ENCODE data around the gene KLHDC7B. TPM values are rescaled to one million over a fixed set of nuclear protein-coding genes. Genes with fewer than 3 reads are reported as not detected.

KLHDC7B gene
- total and polyA plus RNA-seq, 2 of the 13 experiments (the other 11 are each of a cell fraction or from before 2014, with no cell fraction given), result 0.11 TPM; not detected in 1

- CTCF ChIA-PET (ENCODE audit: low intra/inter-chr PET ratio, low total read pairs), result no interaction called here
- H3K9ac ChIP-seq (ENCODE audit: insufficient read depth, low read depth, low read length), result no peak overlapping the region
- H3K4me2 ChIP-seq (ENCODE audit: low read depth, low read length), result no peak overlapping the region
- WGBS (ENCODE audit: low lambda C conversion rate), result 17% methylated on average over 5 of the region's 5 CpGs
- H3K9me3 ChIP-seq (ENCODE audit: low read length), result no peaks in the 10 kb centered on the region
- FAIRE-seq (no peak), DNase-seq (ENCODE audit: low spot score) (no peak), ATAC-seq (no peak)
- H3K4me3 ChIP-seq (replicated peaks in 1 of 3; ENCODE audit: insufficient read depth in 1 of 3, low read depth in 2 of 3, low read length in 3 of 3), result no peak overlapping the region
- BruUV-seq (replicated peaks), result no TSS peak
- POLR2A ChIA-PET, result interaction anchor here (0.9 to 4.2 kb wide), 8 partner anchors 11 to 97 kb away, joined by 3 to 34 read pairs (median 8); partner anchors contain the start of genes CHKB, SCO2, SYCE3 and TYMP
- peaks cover 3 to 30% of the 10 kb centered on the region in 2 experiments for H3K27me3 ChIP-seq (ENCODE audit: control insufficient read depth in 1 of 2, insufficient read depth in 2 of 2, low read length in 2 of 2)
- peaks cover 30% of the 10 kb centered on the region for H3K4me1 ChIP-seq (ENCODE audit: insufficient read depth, low read length)
- TF ChIP-seq RBAK (CRISPR knock-in tag; IDR thresholded peaks at IDR 0.05) (no peak), ZNF788 (CRISPR knock-in tag; IDR thresholded peaks at IDR 0.05; ENCODE audit: borderline replicate concordance) (no peak), MAF1 (CRISPR knock-in tag; IDR thresholded peaks at IDR 0.05; ENCODE audit: borderline replicate concordance) (no peak), KMT2A (CRISPR knock-in tag; IDR thresholded peaks at IDR 0.05) (no peak), ZFP62 (CRISPR knock-in tag; IDR thresholded peaks at IDR 0.05) (no peak), HOXA3 (CRISPR knock-in tag; IDR thresholded peaks at IDR 0.05) (no peak), CAMTA2 (CRISPR knock-in tag; IDR thresholded peaks at IDR 0.05; ENCODE audit: borderline replicate concordance) (no peak), SOX6 (IDR thresholded peaks at IDR 0.05) (no peak), SOX6 (CRISPR knock-in tag; IDR thresholded peaks at IDR 0.05) (no peak), ZBTB7B (CRISPR knock-in tag; IDR thresholded peaks at IDR 0.05) (no peak), MED13 (CRISPR knock-in tag; IDR thresholded peaks at IDR 0.05) (no peak), ZNF335 (CRISPR knock-in tag; IDR thresholded peaks at IDR 0.05) (no peak), ZNF556 (CRISPR knock-in tag; IDR thresholded peaks at IDR 0.05; ENCODE audit: borderline replicate concordance) (no peak), ZBTB7A (CRISPR knock-in tag; IDR thresholded peaks at IDR 0.05) (no peak), BATF2 (CRISPR knock-in tag; IDR thresholded peaks at IDR 0.05) (no peak), ZNF33B (CRISPR knock-in tag; IDR thresholded peaks at IDR 0.05) (no peak), ZNF839 (CRISPR knock-in tag; IDR thresholded peaks at IDR 0.05; ENCODE audit: borderline replicate concordance) (no peak)
- TF ChIP-seq, protein P1, sequence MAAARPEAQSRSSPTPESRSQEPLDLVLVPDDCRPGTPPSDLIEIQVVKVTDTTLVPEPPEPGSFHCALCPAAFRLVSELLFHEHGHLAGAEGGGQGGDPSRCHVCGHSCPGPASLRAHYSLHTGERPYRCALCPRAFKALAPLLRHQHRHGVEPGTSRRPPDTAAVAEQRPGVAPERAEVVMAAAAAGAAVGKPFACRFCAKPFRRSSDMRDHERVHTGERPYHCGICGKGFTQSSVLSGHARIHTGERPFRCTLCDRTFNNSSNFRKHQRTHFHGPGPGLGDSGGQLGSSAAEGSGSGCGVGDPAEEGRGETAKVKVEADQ (CRISPR knock-in tag; IDR thresholded peaks at IDR 0.05; ENCODE audit: borderline replicate concordance), result no peak
- TF ChIP-seq, protein P2, sequence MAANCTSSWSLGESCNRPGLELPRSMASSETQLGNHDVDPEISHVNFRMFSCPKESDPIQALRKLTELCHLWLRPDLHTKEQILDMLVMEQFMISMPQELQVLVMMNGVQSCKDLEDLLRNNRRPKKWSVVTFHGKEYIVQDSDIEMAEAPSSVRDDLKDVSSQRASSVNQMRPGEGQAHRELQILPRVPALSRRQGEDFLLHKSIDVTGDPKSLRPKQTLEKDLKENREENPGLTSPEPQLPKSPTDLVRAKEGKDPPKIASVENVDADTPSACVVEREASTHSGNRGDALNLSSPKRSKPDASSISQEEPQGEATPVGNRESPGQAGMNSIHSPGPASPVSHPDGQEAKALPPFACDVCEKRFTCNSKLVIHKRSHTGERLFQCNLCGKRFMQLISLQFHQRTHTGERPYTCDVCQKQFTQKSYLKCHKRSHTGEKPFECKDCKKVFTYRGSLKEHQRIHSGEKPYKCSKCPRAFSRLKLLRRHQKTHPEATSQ (CRISPR knock-in tag; IDR thresholded peaks at IDR 0.05; ENCODE audit: borderline replicate concordance), result no peak
- TF ChIP-seq, protein P3, sequence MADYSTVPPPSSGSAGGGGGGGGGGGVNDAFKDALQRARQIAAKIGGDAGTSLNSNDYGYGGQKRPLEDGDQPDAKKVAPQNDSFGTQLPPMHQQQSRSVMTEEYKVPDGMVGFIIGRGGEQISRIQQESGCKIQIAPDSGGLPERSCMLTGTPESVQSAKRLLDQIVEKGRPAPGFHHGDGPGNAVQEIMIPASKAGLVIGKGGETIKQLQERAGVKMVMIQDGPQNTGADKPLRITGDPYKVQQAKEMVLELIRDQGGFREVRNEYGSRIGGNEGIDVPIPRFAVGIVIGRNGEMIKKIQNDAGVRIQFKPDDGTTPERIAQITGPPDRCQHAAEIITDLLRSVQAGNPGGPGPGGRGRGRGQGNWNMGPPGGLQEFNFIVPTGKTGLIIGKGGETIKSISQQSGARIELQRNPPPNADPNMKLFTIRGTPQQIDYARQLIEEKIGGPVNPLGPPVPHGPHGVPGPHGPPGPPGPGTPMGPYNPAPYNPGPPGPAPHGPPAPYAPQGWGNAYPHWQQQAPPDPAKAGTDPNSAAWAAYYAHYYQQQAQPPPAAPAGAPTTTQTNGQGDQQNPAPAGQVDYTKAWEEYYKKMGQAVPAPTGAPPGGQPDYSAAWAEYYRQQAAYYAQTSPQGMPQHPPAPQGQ (CRISPR knock-in tag; IDR thresholded peaks at IDR 0.05; ENCODE audit: borderline replicate concordance), result no peak
- TF ChIP-seq, protein P4, sequence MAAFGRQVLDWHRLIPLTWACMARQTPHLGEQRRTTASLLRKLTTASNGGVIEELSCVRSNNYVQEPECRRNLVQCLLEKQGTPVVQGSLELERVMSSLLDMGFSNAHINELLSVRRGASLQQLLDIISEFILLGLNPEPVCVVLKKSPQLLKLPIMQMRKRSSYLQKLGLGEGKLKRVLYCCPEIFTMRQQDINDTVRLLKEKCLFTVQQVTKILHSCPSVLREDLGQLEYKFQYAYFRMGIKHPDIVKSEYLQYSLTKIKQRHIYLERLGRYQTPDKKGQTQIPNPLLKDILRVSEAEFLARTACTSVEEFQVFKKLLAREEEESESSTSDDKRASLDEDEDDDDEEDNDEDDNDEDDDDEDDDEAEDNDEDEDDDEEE (CRISPR knock-in tag; IDR thresholded peaks at IDR 0.05), result no peak
- H2AFZ ChIP-seq (ENCODE audit: low read length), result no peak overlapping the region
- no peaks in the 10 kb centered on the region for H3K79me2 ChIP-seq (ENCODE audit: insufficient read depth, low read length)
- H4K20me1 ChIP-seq (ENCODE audit: insufficient read depth, low read length), result no peaks in the 10 kb centered on the region
- intact Hi-C loops (cut with micrococcal nuclease; ENCODE audit: unreplicated experiment), result no loop called here
- in situ Hi-C loops (cut with HindIII; ENCODE audit: extremely low pct_ligation_motif_present, low pct_unique_long_range_greater_than_20kb), result no loop called here
- no peak overlapping the region for H3K27ac ChIP-seq (ENCODE audit: extremely low read length, insufficient read depth, low read length)
- no peaks in the 10 kb centered on the region for H3K36me3 ChIP-seq (replicated peaks in 1 of 2; ENCODE audit: control insufficient read depth in 1 of 2, insufficient read depth in 2 of 2, low read length in 2 of 2)
These were observed 899 bp upstream of the KLHDC7B start for GRCh38 chr22:50544746-50545253.
